ENCODE measurements around the gene ANKRD13C.

Gene ANKRD13C

DNA sequence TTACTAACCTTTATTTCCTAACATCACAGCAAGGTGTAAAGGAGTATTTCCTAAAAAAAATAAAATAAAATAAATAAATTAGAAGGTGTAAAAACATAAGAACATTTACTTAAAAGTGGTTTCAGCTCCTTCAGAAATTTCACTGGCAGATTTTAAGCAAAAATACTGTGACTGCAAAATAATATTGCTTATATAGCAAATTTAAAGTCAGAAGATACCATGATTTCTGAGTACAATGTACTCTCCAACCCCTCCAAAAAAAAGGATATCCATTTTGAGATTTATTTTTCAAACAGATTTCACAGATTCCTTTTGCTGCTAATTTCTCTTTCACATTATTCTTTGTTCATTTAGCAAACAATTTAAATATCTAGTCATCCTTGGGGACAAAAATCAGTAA, 18.5 kb downstream of the ANKRD13C start:
- no peak overlapping the region for H3K27ac ChIP-seq (ENCODE audit: low read length)
- peaks cover 75% of the 10 kb centered on the region for H3K79me2 ChIP-seq (ENCODE audit: insufficient read depth, low read length)
- H3K27me3 ChIP-seq (ENCODE audit: insufficient read depth, low read length, poor library complexity) = no peaks in the 10 kb centered on the region
- no peak overlapping the region for H3K9ac ChIP-seq (ENCODE audit: low read depth, low read length)
- H3K36me3 ChIP-seq (ENCODE audit: insufficient read depth, low read length) = peaks cover 20% of the 10 kb centered on the region; the same call in 1 of the 2 replicates
- ATAC-seq (ENCODE audit: insufficient read depth, low read depth) = no peak
- TF ChIP-seq EZH2 (IDR thresholded peaks at IDR 0.05; ENCODE audit: borderline replicate concordance, low read depth, low read length, severe bottlenecking) = no peak
- TF ChIP-seq, protein P1, sequence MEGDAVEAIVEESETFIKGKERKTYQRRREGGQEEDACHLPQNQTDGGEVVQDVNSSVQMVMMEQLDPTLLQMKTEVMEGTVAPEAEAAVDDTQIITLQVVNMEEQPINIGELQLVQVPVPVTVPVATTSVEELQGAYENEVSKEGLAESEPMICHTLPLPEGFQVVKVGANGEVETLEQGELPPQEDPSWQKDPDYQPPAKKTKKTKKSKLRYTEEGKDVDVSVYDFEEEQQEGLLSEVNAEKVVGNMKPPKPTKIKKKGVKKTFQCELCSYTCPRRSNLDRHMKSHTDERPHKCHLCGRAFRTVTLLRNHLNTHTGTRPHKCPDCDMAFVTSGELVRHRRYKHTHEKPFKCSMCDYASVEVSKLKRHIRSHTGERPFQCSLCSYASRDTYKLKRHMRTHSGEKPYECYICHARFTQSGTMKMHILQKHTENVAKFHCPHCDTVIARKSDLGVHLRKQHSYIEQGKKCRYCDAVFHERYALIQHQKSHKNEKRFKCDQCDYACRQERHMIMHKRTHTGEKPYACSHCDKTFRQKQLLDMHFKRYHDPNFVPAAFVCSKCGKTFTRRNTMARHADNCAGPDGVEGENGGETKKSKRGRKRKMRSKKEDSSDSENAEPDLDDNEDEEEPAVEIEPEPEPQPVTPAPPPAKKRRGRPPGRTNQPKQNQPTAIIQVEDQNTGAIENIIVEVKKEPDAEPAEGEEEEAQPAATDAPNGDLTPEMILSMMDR (IDR thresholded peaks at IDR 0.05; ENCODE audit: borderline replicate concordance, extremely low read depth, low read length, poor library complexity, severe bottlenecking) = no peak
- H3K9me3 ChIP-seq (ENCODE audit: insufficient read depth, low read length, severe bottlenecking) = no peaks in the 10 kb centered on the region
- DNase-seq = no peak
- peaks cover 6% of the 10 kb centered on the region; the same call in 1 of the 2 replicates for H4K20me1 ChIP-seq (ENCODE audit: insufficient read depth, low read length)
- H3K4me3 ChIP-seq (ENCODE audit: low read depth in 1 of 2, low read length in 2 of 2) = no peak overlapping the region
- no peak overlapping the region for H3K4me2 ChIP-seq (ENCODE audit: insufficient read depth, low read length)
- no peak overlapping the region for H2AFZ ChIP-seq (ENCODE audit: low read depth, low read length)
- no peaks in the 10 kb centered on the region for H3K4me1 ChIP-seq (ENCODE audit: insufficient read depth, low read length)

DNA sequence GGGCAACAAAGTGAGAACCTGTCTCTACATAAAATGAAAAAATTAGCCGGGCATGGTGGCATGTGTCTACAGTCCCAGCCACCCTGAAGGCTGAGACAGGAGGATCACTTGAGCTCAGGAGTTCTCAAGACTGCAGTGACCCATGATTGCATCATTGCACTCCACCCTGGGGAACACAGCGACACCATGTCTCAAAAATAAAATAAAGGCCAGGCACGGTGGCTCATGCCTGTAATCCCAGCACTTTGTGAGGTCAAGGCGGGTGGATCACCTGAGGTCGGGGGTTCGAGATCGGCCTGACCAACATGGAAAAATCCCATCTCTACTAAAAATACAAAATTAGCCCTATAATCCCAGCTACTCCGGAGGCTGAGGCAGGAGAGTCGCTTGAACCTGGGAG, 20.1 kb downstream of the ANKRD13C start:
- ATAC-seq (ENCODE audit: insufficient read depth, low read depth) = no peak
- no peaks in the 10 kb centered on the region for H3K27me3 ChIP-seq (ENCODE audit: insufficient read depth, low read length, poor library complexity)
- H3K9me3 ChIP-seq (ENCODE audit: insufficient read depth, low read length, severe bottlenecking) = no peaks in the 10 kb centered on the region
- H3K79me2 ChIP-seq (ENCODE audit: insufficient read depth, low read length) = peaks cover 68% of the 10 kb centered on the region
- H4K20me1 ChIP-seq (ENCODE audit: insufficient read depth, low read length) = 0 out of 2 replicates have a peak, but pooled peaks cover 2% of the 10 kb centered on the region
- H3K36me3 ChIP-seq (ENCODE audit: insufficient read depth, low read length) = peaks cover 26% of the 10 kb centered on the region; the same call in 1 of the 2 replicates
- no peak overlapping the region for H3K9ac ChIP-seq (ENCODE audit: low read depth, low read length)
- no peak overlapping the region for H3K4me3 ChIP-seq (ENCODE audit: low read depth in 1 of 2, low read length in 2 of 2)
- no peak for DNase-seq
- no peak overlapping the region for H2AFZ ChIP-seq (ENCODE audit: low read depth, low read length)
- TF ChIP-seq EZH2 (IDR thresholded peaks at IDR 0.05; ENCODE audit: borderline replicate concordance, low read depth, low read length, severe bottlenecking) = no peak
- TF ChIP-seq, protein P1 (IDR thresholded peaks at IDR 0.05; ENCODE audit: borderline replicate concordance, extremely low read depth, low read length, poor library complexity, severe bottlenecking) = no peak
- no peak overlapping the region for H3K4me2 ChIP-seq (ENCODE audit: insufficient read depth, low read length)
- no peaks in the 10 kb centered on the region for H3K4me1 ChIP-seq (ENCODE audit: insufficient read depth, low read length)
- no peak overlapping the region for H3K27ac ChIP-seq (ENCODE audit: low read length)

DNA sequence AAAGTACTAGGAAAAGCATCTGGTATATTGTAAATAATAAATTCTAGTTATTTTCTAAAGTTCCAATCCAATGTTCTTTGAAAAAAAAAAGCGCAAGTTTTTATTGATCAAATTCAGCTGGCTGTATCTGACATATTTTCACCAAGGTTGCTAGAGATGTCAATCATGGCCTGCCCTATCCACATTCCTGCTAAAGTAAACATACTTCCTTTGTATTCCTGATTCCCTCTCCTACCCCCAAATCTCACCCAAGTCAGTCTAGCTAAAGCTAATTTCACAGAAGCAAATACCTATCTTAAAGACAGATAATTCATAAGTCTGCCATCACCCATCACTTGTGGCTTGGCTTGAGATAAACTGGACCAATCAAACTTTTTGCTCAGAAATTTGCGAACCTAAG, 21.3 kb downstream of the ANKRD13C start:
- peaks cover 61% of the 10 kb centered on the region for H3K79me2 ChIP-seq (ENCODE audit: insufficient read depth, low read length)
- H3K4me1 ChIP-seq (ENCODE audit: insufficient read depth, low read length) = no peaks in the 10 kb centered on the region
- H2AFZ ChIP-seq (ENCODE audit: low read depth, low read length) = no peak overlapping the region

More for the DNA sequence above, 21.3 kb downstream of the ANKRD13C start:
- no peak overlapping the region for H3K4me2 ChIP-seq (ENCODE audit: insufficient read depth, low read length)
- H3K27me3 ChIP-seq (ENCODE audit: insufficient read depth, low read length, poor library complexity) = no peaks in the 10 kb centered on the region
- H3K27ac ChIP-seq (ENCODE audit: low read length) = no peak overlapping the region
- DNase-seq (no peak), ATAC-seq (ENCODE audit: insufficient read depth, low read depth) (no peak)
- H3K4me3 ChIP-seq (ENCODE audit: low read depth in 1 of 2, low read length in 2 of 2) = no peak overlapping the region
- TF ChIP-seq, protein P1 (IDR thresholded peaks at IDR 0.05; ENCODE audit: borderline replicate concordance, extremely low read depth, low read length, poor library complexity, severe bottlenecking) = no peak
- no peak for TF ChIP-seq EZH2 (IDR thresholded peaks at IDR 0.05; ENCODE audit: borderline replicate concordance, low read depth, low read length, severe bottlenecking)
- H3K36me3 ChIP-seq (ENCODE audit: insufficient read depth, low read length) = peaks cover 34% of the 10 kb centered on the region; the same call in 1 of the 2 replicates
- H3K9me3 ChIP-seq (ENCODE audit: insufficient read depth, low read length, severe bottlenecking) = no peaks in the 10 kb centered on the region
- no peak overlapping the region for H3K9ac ChIP-seq (ENCODE audit: low read depth, low read length)
- H4K20me1 ChIP-seq (ENCODE audit: insufficient read depth, low read length) = 0 out of 2 replicates have a peak, but pooled peaks cover 2% of the 10 kb centered on the region
